Measurements from ENCODE around the gene SRP54.

Gene SRP54

GRCh38 chr14:34944744-34945143 is 38.0 kb upstream of the SRP54 start:
- no peak overlapping the region for H3K27ac ChIP-seq (ENCODE audit: low read depth, low read length, poor library complexity, severe bottlenecking)
- no peak overlapping the region for H3K4me3 ChIP-seq (ENCODE audit: low read depth, low read length, poor library complexity, severe bottlenecking)
- H3K9ac ChIP-seq (ENCODE audit: low read length) = no peak overlapping the region
- no peaks in the 10 kb centered on the region for H3K27me3 ChIP-seq (ENCODE audit: insufficient read depth, low read length)
- TF ChIP-seq EZH2 (IDR thresholded peaks at IDR 0.05; ENCODE audit: borderline replicate concordance, low read length) = no peak
- TF ChIP-seq, protein P1, sequence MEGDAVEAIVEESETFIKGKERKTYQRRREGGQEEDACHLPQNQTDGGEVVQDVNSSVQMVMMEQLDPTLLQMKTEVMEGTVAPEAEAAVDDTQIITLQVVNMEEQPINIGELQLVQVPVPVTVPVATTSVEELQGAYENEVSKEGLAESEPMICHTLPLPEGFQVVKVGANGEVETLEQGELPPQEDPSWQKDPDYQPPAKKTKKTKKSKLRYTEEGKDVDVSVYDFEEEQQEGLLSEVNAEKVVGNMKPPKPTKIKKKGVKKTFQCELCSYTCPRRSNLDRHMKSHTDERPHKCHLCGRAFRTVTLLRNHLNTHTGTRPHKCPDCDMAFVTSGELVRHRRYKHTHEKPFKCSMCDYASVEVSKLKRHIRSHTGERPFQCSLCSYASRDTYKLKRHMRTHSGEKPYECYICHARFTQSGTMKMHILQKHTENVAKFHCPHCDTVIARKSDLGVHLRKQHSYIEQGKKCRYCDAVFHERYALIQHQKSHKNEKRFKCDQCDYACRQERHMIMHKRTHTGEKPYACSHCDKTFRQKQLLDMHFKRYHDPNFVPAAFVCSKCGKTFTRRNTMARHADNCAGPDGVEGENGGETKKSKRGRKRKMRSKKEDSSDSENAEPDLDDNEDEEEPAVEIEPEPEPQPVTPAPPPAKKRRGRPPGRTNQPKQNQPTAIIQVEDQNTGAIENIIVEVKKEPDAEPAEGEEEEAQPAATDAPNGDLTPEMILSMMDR (IDR thresholded peaks at IDR 0.05; ENCODE audit: low read length) = no peak
- no peaks in the 10 kb centered on the region; the same call in 1 of the 2 replicates for H3K36me3 ChIP-seq (ENCODE audit: insufficient read depth, low read length)
- no peaks in the 10 kb centered on the region for H3K4me1 ChIP-seq (ENCODE audit: insufficient read depth, low read length, severe bottlenecking)
- no peaks in the 10 kb centered on the region for H3F3A ChIP-seq (ENCODE audit: insufficient read depth, low read length)
- H3K9me2 ChIP-seq (ENCODE audit: low read depth, low read length) = no peaks in the 10 kb centered on the region
- peaks cover 6% of the 10 kb centered on the region; the same call in 1 of the 2 replicates for H3K9me3 ChIP-seq (ENCODE audit: low read length)
- H2AFZ ChIP-seq (ENCODE audit: low read length) = no peak overlapping the region
- no peaks in the 10 kb centered on the region for H4K20me1 ChIP-seq (ENCODE audit: insufficient read depth, low read length)
- no peaks in the 10 kb centered on the region for H3K79me2 ChIP-seq (ENCODE audit: insufficient read depth, low read length)
- H3K4me2 ChIP-seq (ENCODE audit: low read length) = no peak overlapping the region

DNA sequence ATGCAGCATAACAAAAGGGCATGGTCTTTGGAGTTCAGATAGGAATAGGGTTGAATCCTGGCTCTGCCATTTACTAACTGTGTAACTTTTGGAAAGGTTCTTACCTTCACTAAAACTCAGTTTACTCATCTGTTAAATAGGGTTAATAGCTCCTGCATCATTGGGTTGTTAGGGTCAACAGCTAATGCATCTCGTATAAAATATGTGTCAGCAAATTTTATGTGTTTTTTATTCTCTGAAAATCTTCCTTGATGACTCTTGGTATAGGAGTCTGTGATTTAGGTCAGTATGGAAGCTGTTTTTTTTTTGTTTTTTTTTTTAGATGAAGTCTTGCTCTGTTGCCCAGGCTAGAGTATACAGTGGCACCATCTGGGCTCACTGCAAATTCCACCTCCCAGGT is 36.1 kb upstream of the SRP54 start:
- Histone ChIP-seq H3K9me2 (ENCODE audit: low read depth, low read length) (no peaks in the 10 kb centered on the region), H2AFZ (ENCODE audit: low read length) (no peak overlapping the region), H3K79me2 (ENCODE audit: insufficient read depth, low read length) (no peaks in the 10 kb centered on the region), H3K4me1 (ENCODE audit: insufficient read depth, low read length, severe bottlenecking) (no peaks in the 10 kb centered on the region), H3K9ac (ENCODE audit: low read length) (no peak overlapping the region), H4K20me1 (ENCODE audit: insufficient read depth, low read length) (no peaks in the 10 kb centered on the region), H3K9me3 (ENCODE audit: low read length) (peaks cover 6% of the 10 kb centered on the region; the same call in 1 of the 2 replicates), H3K4me3 (ENCODE audit: low read depth, low read length, poor library complexity, severe bottlenecking) (no peak overlapping the region), H3K4me2 (ENCODE audit: low read length) (no peak overlapping the region), H3K27me3 (ENCODE audit: insufficient read depth, low read length) (no peaks in the 10 kb centered on the region), H3F3A (ENCODE audit: insufficient read depth, low read length) (no peaks in the 10 kb centered on the region), H3K36me3 (ENCODE audit: insufficient read depth, low read length) (peaks cover 8% of the 10 kb centered on the region; the same call in 1 of the 2 replicates), H3K27ac (ENCODE audit: low read depth, low read length, poor library complexity, severe bottlenecking) (no peak overlapping the region)
- no peak for TF ChIP-seq EZH2 (IDR thresholded peaks at IDR 0.05; ENCODE audit: borderline replicate concordance, low read length)
- TF ChIP-seq, protein P1 (IDR thresholded peaks at IDR 0.05; ENCODE audit: low read length) = no peak

GRCh38 chr14:34951286-34951685 is 31.5 kb upstream of the SRP54 start:
- H3K27me3 ChIP-seq (ENCODE audit: insufficient read depth, low read length) = no peaks in the 10 kb centered on the region
- no peaks in the 10 kb centered on the region for H3K79me2 ChIP-seq (ENCODE audit: insufficient read depth, low read length)
- TF ChIP-seq, protein P1 (IDR thresholded peaks at IDR 0.05; ENCODE audit: low read length) = no peak
- no peak for TF ChIP-seq EZH2 (IDR thresholded peaks at IDR 0.05; ENCODE audit: borderline replicate concordance, low read length)
- no peak overlapping the region for H3K27ac ChIP-seq (ENCODE audit: low read depth, low read length, poor library complexity, severe bottlenecking)
- H2AFZ ChIP-seq (ENCODE audit: low read length) = no peak overlapping the region
- no peaks in the 10 kb centered on the region for H3K9me2 ChIP-seq (ENCODE audit: low read depth, low read length)
- H3K4me3 ChIP-seq (ENCODE audit: low read depth, low read length, poor library complexity, severe bottlenecking) = no peak overlapping the region
- no peaks in the 10 kb centered on the region for H3K4me1 ChIP-seq (ENCODE audit: insufficient read depth, low read length, severe bottlenecking)
- H4K20me1 ChIP-seq (ENCODE audit: insufficient read depth, low read length) = no peaks in the 10 kb centered on the region
- no peak overlapping the region for H3K9ac ChIP-seq (ENCODE audit: low read length)
- H3K4me2 ChIP-seq (ENCODE audit: low read length) = no peak overlapping the region
- H3K9me3 ChIP-seq (ENCODE audit: low read length) = no peaks in the 10 kb centered on the region
- no peaks in the 10 kb centered on the region for H3F3A ChIP-seq (ENCODE audit: insufficient read depth, low read length)
- peaks cover 17% of the 10 kb centered on the region for H3K36me3 ChIP-seq (ENCODE audit: insufficient read depth, low read length)
